OCI-LY1 (cell line): ENCODE results near the gene MMS19.

Source experiments
- H2AFZ ChIP-seq: fragments of 200-600 bp; sonication (generic), shearing (Covaris generic); 2 replicates; pipeline ENCODE4 v1.6.0; 2014; ENCODE audit warnings: antibody characterized with exemption, mild to moderate bottlenecking, low read length
- H3F3A ChIP-seq: fragments of 200-600 bp; sonication (generic), shearing (Covaris generic); 2 replicates; pipeline ENCODE4 v1.6.0; 2014; ENCODE audit warnings: mild to moderate bottlenecking, antibody characterized with exemption, low read length, moderate library complexity; ENCODE audit not compliant: insufficient read depth
- H3K27ac ChIP-seq: fragments of 200-600 bp; sonication (generic); 2 replicates; pipeline ENCODE4 v1.5.1; 2014; ENCODE audit warnings: low read length, mixed run types, mild to moderate bottlenecking, low read depth; ENCODE audit not compliant: poor library complexity, severe bottlenecking
- H3K27me3 ChIP-seq: fragments of 200-600 bp; sonication (generic); 2 replicates; pipeline ENCODE4 v1.6.0; 2014; ENCODE audit warnings: antibody characterized with exemption, mild to moderate bottlenecking, low read length, moderate library complexity; ENCODE audit not compliant: insufficient read depth
- H3K36me3 ChIP-seq: fragments of 200-600 bp; sonication (generic); 2 replicates; pipeline ENCODE4 v1.6.1; 2014; ENCODE audit warnings: mild to moderate bottlenecking, antibody characterized with exemption, low read length, moderate library complexity, mixed read lengths; ENCODE audit not compliant: insufficient read depth
- H3K4me1 ChIP-seq: fragments of 200-600 bp; sonication (generic); 2 replicates; pipeline ENCODE4 v1.5.1; 2014; ENCODE audit warnings: mild to moderate bottlenecking, low read length, moderate library complexity; ENCODE audit not compliant: insufficient read depth, severe bottlenecking
- H3K4me2 ChIP-seq: fragments of 200-600 bp; sonication (generic), shearing (Covaris generic); 2 replicates; pipeline ENCODE4 v1.6.1; 2014; ENCODE audit warnings: low read length
- H3K4me3 ChIP-seq: fragments of 200-600 bp; sonication (generic); 2 replicates; pipeline ENCODE4 v1.5.1; 2014; ENCODE audit warnings: low read length, low read depth, mild to moderate bottlenecking, mixed read lengths; ENCODE audit not compliant: poor library complexity, severe bottlenecking
- H3K79me2 ChIP-seq: fragments of 200-600 bp; shearing (Covaris generic); 2 replicates; pipeline ENCODE4 v1.6.1; 2016; ENCODE audit warnings: mixed run types, low read length, mixed read lengths; ENCODE audit not compliant: insufficient read depth
- H3K9ac ChIP-seq: fragments of 200-600 bp; sonication (generic), shearing (Covaris generic); 2 replicates; pipeline ENCODE4 v1.6.1; 2014; ENCODE audit warnings: mild to moderate bottlenecking, low read length, mixed read lengths
- H3K9me2 ChIP-seq: fragments of 200-600 bp; sonication (generic), shearing (Covaris generic); 2 replicates; pipeline ENCODE4 v1.6.1; 2014; ENCODE audit warnings: low read depth, mild to moderate bottlenecking, low read length, mixed read lengths
- H3K9me3 ChIP-seq: fragments of 200-600 bp; shearing (Covaris generic); 2 replicates; pipeline ENCODE4 v1.6.1; 2014; ENCODE audit warnings: low read length, mixed read lengths
- H4K20me1 ChIP-seq: fragments of 200-600 bp; sonication (generic), shearing (Covaris generic); 2 replicates; pipeline ENCODE4 v1.6.0; 2016; ENCODE audit warnings: mild to moderate bottlenecking, low read length; ENCODE audit not compliant: insufficient read depth
- CTCF ChIP-seq: fragments of 200-600 bp; sonication (generic), shearing (Covaris generic); IDR thresholded peaks from 2 replicates; pipeline ENCODE4 v1.5.1; 2017; ENCODE audit warnings: mild to moderate bottlenecking, antibody characterized with exemption, low read length, moderate library complexity, mixed read lengths
- EZH2 ChIP-seq: fragments of 200-600 bp; sonication (generic), shearing (Covaris generic); IDR thresholded peaks from 2 replicates; pipeline ENCODE4 v1.8.0; 2017; ENCODE audit warnings: borderline replicate concordance, mixed run types, mild to moderate bottlenecking, antibody characterized with exemption, low read length, moderate library complexity, mixed read lengths

Gene MMS19

GRCh38 chr10:97533888-97534287 lies 35.7 kb upstream of the MMS19 start:
- no peaks in the 10 kb centered on the region for H3F3A ChIP-seq
- H3K79me2 ChIP-seq, result no peaks in the 10 kb centered on the region
- H3K4me1 ChIP-seq, result no peaks in the 10 kb centered on the region
- H3K27me3 ChIP-seq, result no peaks in the 10 kb centered on the region
- H3K36me3 ChIP-seq, result no peaks in the 10 kb centered on the region
- H3K4me2 ChIP-seq, result no peak overlapping the region
- no peak overlapping the region for H3K27ac ChIP-seq
- H3K4me3 ChIP-seq, result no peak overlapping the region
- no peak overlapping the region for H2AFZ ChIP-seq
- H4K20me1 ChIP-seq, result no peaks in the 10 kb centered on the region
- TF ChIP-seq CTCF, result no peak
- TF ChIP-seq EZH2, result no peak
- H3K9ac ChIP-seq, result no peak overlapping the region
- no peaks in the 10 kb centered on the region for H3K9me2 ChIP-seq
- H3K9me3 ChIP-seq, result no peaks in the 10 kb centered on the region

- no peak overlapping the region for H3K4me2 ChIP-seq
- H3K79me2 ChIP-seq, result no peaks in the 10 kb centered on the region
- TF ChIP-seq CTCF (no peak), EZH2 (no peak)
- H3K9me2 ChIP-seq, result no peaks in the 10 kb centered on the region
- H3K36me3 ChIP-seq, result no peaks in the 10 kb centered on the region
- H3K9me3 ChIP-seq, result no peaks in the 10 kb centered on the region
- H3K4me1 ChIP-seq, result no peaks in the 10 kb centered on the region
- no peaks in the 10 kb centered on the region for H4K20me1 ChIP-seq
- no peak overlapping the region for H3K4me3 ChIP-seq
- H2AFZ ChIP-seq, result no peak overlapping the region
- H3K9ac ChIP-seq, result no peak overlapping the region
- H3K27me3 ChIP-seq, result no peaks in the 10 kb centered on the region
- no peaks in the 10 kb centered on the region for H3F3A ChIP-seq
- no peak overlapping the region for H3K27ac ChIP-seq
These were observed 34.9 kb upstream of the MMS19 start for GRCh38 chr10:97532935-97533671.

- H3F3A ChIP-seq, result no peaks in the 10 kb centered on the region
- no peak overlapping the region for H2AFZ ChIP-seq
- H3K27ac ChIP-seq, result no peak overlapping the region
- no peaks in the 10 kb centered on the region for H3K9me2 ChIP-seq
- no peaks in the 10 kb centered on the region for H3K79me2 ChIP-seq
- H3K4me2 ChIP-seq, result no peak overlapping the region
- H3K9me3 ChIP-seq, result no peaks in the 10 kb centered on the region
- H3K9ac ChIP-seq, result no peak overlapping the region
- H4K20me1 ChIP-seq, result no peaks in the 10 kb centered on the region
- H3K4me1 ChIP-seq, result no peaks in the 10 kb centered on the region
- H3K36me3 ChIP-seq, result no peaks in the 10 kb centered on the region
- H3K27me3 ChIP-seq, result no peaks in the 10 kb centered on the region
- TF ChIP-seq CTCF, result no peak
- TF ChIP-seq EZH2, result no peak
- no peak overlapping the region for H3K4me3 ChIP-seq
These were observed 33.3 kb upstream of the MMS19 start for GRCh38 chr10:97531401-97531986.
